Renal pelvis (tissue), 4 donors: Measurements from ENCODE around the gene RPA1. TPM values are rescaled to one million over a fixed set of nuclear protein-coding genes. Genes with fewer than 3 reads are reported as not detected.
"Not testable (repeated sequence)": the region's sequence is repeated elsewhere in the genome, so short reads cannot be mapped to it uniquely, and the experiment has no call there.

Experiments used
- DNase-seq: peaks from one replicate; pipeline ENCODE4 v3.0.0-alpha.2; 2013
- polyA plus RNA-seq, 3 donors: library from polyadenylated mRNA; unstranded; fragments of 120-200 nt; gene quantifications; one replicate each; pipeline ENCODE4 v1.2.1, GENCODE V29; 2013; ENCODE audit not compliant: insufficient read length in 3 of 3

RPA1 gene
- polyA plus RNA-seq, 3 donors = 113 to 120 (median 119) TPM

- DNase-seq = no peak
Observed at GRCh38 chr17:1872254-1872653, 42.4 kb downstream of the RPA1 start.

- DNase-seq = no peak
Observed at GRCh38 chr17:1872976-1873375, 43.2 kb downstream of the RPA1 start.

- no peak for DNase-seq
Observed at GRCh38 chr17:1873418-1873817, 43.6 kb downstream of the RPA1 start.

- DNase-seq = no peak
Observed at GRCh38 chr17:1875597-1875996, 45.8 kb downstream of the RPA1 start.

GRCh38 chr17:1878419-1879121 lies 48.8 kb downstream of the RPA1 start:
- DNase-seq = no peak

GRCh38 chr17:1880851-1881630 lies 51.2 kb downstream of the RPA1 start:
- DNase-seq = no peak

- no peak for DNase-seq
Observed at GRCh38 chr17:1882836-1883235, 53.0 kb downstream of the RPA1 start.

GRCh38 chr17:1883536-1883935 lies 53.7 kb downstream of the RPA1 start:
- DNase-seq = no peak

GRCh38 chr17:1888741-1889140 lies 58.9 kb downstream of the RPA1 start:
- no peak for DNase-seq

GRCh38 chr17:1890758-1891450 lies 61.1 kb downstream of the RPA1 start:
- DNase-seq = no peak

- DNase-seq = no peak
Observed at GRCh38 chr17:1894753-1895339, 65.0 kb downstream of the RPA1 start.

- DNase-seq = not testable (repeated sequence)
Observed at GRCh38 chr17:1895479-1895878, 65.7 kb downstream of the RPA1 start.

- no peak for DNase-seq
Observed at GRCh38 chr17:1896243-1897104, 66.7 kb downstream of the RPA1 start.

GRCh38 chr17:1897105-1897656 lies 67.4 kb downstream of the RPA1 start:
- DNase-seq = no peak

GRCh38 chr17:1898332-1898731 lies 68.5 kb downstream of the RPA1 start:
- no peak for DNase-seq

- DNase-seq = no peak
Observed at GRCh38 chr17:1898872-1899271, 69.1 kb downstream of the RPA1 start.

GRCh38 chr17:1899403-1900000 lies 69.7 kb downstream of the RPA1 start:
- DNase-seq = no peak

GRCh38 chr17:1904273-1905182 lies 74.7 kb downstream of the RPA1 start:
- no peak for DNase-seq

GRCh38 chr17:1905190-1905913 lies 75.5 kb downstream of the RPA1 start:
- no peak for DNase-seq
